Endothelial cell of umbilical vein (primary cell): Measurements from ENCODE around the gene ERP29.

Source experiments
- CTCF ChIP-seq, 2 donors: IDR thresholded peaks; 1 replicate in 1 of 2; 2 replicates in 1 of 2; pipeline ENCODE4 v1.5.1; 2011; ENCODE audit warnings: low read length in 2 of 2, mild to moderate bottlenecking in 2 of 2, moderate library complexity in 2 of 2, control low read depth in 1 of 2, inconsistent platforms in 1 of 2, low read depth in 1 of 2; ENCODE audit not compliant: insufficient read depth in 1 of 2; ENCODE audit errors: extremely low read depth in 1 of 2
- EZH2 ChIP-seq: IDR thresholded peaks from 2 replicates; pipeline ENCODE4 v1.6.1; 2012; ENCODE audit warnings: borderline replicate concordance, low read depth, mild to moderate bottlenecking, moderate library complexity, low read length, inconsistent platforms; ENCODE audit not compliant: severe bottlenecking
- FOS ChIP-seq: IDR thresholded peaks from 2 replicates; pipeline ENCODE4 v1.6.1; 2011; ENCODE audit warnings: mild to moderate bottlenecking, low read length, moderate library complexity, borderline replicate concordance; ENCODE audit not compliant: insufficient read depth
- GATA2 ChIP-seq: IDR thresholded peaks from 2 replicates; pipeline ENCODE4 v1.7.0; 2011; ENCODE audit warnings: low read depth, mild to moderate bottlenecking, moderate library complexity, mixed read lengths, low read length; ENCODE audit not compliant: insufficient read length, insufficient read depth
- JUN ChIP-seq: IDR thresholded peaks from 2 replicates; pipeline ENCODE4 v1.6.1; 2011; ENCODE audit warnings: borderline replicate concordance, low read depth; ENCODE audit not compliant: insufficient read length, insufficient read depth
- MAX ChIP-seq: IDR thresholded peaks from 2 replicates; pipeline ENCODE4 v1.6.1; 2011; ENCODE audit not compliant: insufficient read depth, insufficient read length
- MYC ChIP-seq: IDR thresholded peaks from one replicate; pipeline ENCODE4 v1.6.1; 2011; ENCODE audit warnings: mild to moderate bottlenecking, low read depth, low read length
- POLR2A ChIP-seq: IDR thresholded peaks from 2 replicates; pipeline ENCODE4 v1.6.1; 2012; ENCODE audit warnings: low read depth, mild to moderate bottlenecking, control low read depth, low read length
- POLR2AphosphoS5 ChIP-seq: IDR thresholded peaks from 2 replicates; pipeline ENCODE4 v1.6.1; 2012; ENCODE audit warnings: low read depth, mild to moderate bottlenecking, control low read depth, low read length, moderate library complexity; ENCODE audit not compliant: insufficient read depth

- TF ChIP-seq CTCF (IDR thresholded peaks at IDR 0.05; ENCODE audit: extremely low read depth in 1 of 2, insufficient read depth in 1 of 2, low read depth in 1 of 2, low read length in 2 of 2), result no peak
- no peak for TF ChIP-seq MAX
- TF ChIP-seq JUN, result no peak
- no peak for TF ChIP-seq EZH2
- no peak for TF ChIP-seq POLR2A
- TF ChIP-seq POLR2AphosphoS5, result no peak
- TF ChIP-seq MYC, result no peak
- no peak for TF ChIP-seq GATA2
- TF ChIP-seq FOS, result no peak
These were observed 5.3 kb upstream of the ERP29 start for GRCh38 chr12:112007945-112008344.
